ENCODE data around the gene ZNF80.
"Not testable (repeated sequence)": the region's sequence is repeated elsewhere in the genome, so short reads cannot be mapped to it uniquely, and the experiment has no call there.

The ZNF80 gene

DNA sequence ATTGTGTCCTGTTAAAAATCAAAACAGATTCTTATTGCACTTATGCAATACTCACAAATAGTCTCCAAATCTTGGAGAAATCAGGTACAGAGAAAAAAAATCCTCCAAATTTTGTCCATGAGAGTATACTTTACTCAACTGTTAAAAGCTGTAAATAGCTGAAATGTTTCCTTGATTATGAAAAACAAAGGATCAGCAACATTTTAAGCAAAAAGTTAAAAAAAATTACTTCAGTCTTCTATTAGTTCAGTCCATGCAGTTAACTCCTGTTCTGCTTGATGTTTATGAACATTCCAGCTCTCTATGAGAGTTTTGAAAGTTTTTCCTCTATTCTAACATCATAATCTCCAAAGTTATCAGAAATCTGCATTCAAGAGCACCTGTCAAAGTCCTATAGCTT is 22.8 kb upstream of the ZNF80 start:
- H3K4me3 ChIP-seq (ENCODE audit: low read depth, low read length): no peak overlapping the region
- TF ChIP-seq, protein P1, sequence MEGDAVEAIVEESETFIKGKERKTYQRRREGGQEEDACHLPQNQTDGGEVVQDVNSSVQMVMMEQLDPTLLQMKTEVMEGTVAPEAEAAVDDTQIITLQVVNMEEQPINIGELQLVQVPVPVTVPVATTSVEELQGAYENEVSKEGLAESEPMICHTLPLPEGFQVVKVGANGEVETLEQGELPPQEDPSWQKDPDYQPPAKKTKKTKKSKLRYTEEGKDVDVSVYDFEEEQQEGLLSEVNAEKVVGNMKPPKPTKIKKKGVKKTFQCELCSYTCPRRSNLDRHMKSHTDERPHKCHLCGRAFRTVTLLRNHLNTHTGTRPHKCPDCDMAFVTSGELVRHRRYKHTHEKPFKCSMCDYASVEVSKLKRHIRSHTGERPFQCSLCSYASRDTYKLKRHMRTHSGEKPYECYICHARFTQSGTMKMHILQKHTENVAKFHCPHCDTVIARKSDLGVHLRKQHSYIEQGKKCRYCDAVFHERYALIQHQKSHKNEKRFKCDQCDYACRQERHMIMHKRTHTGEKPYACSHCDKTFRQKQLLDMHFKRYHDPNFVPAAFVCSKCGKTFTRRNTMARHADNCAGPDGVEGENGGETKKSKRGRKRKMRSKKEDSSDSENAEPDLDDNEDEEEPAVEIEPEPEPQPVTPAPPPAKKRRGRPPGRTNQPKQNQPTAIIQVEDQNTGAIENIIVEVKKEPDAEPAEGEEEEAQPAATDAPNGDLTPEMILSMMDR (IDR thresholded peaks at IDR 0.05; ENCODE audit: borderline replicate concordance, insufficient read depth, low read depth, low read length): no peak

DNA sequence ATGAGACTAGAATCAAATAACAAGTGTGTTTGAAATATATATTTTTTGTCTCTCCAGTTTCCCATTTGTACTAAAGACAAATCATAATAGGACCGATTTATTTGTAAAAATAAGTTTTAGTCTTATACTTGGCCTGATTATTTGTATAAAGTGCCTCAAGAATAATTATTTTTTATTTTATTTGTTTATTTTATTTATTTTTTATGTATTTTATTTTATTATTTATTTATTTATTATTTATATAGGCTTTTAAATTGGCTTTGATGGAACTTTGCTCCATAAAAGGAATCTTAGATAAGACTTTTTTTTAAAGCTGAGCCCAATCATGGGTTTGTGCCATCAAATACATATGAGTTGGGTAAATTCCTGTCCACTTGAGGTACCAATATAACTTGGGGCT is 22.2 kb upstream of the ZNF80 start:
- TF ChIP-seq, protein P1 (IDR thresholded peaks at IDR 0.05; ENCODE audit: borderline replicate concordance, insufficient read depth, low read depth, low read length): no peak
- H3K4me3 ChIP-seq (ENCODE audit: low read depth, low read length): no peak overlapping the region

DNA sequence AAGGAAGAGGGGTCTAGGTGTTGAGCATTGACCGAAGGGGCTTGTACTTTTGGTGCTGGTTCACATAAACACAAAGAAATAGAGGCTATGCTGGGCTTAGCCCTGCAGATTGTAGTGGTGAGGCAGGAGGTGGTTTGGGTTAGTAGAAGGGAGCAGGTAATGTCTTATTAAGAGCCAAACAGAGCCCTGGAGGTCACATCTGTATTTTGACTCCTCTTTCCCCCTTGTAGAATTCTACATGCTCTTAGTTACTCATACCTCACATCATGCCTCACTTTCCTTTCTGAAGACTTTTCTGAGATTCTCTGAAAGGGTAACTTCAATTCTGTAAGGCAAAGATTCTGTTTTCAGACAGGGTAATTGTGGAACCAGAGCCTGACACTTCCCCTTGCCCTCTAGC is 16.1 kb upstream of the ZNF80 start:
- TF ChIP-seq, protein P1 (IDR thresholded peaks at IDR 0.05; ENCODE audit: borderline replicate concordance, insufficient read depth, low read depth, low read length): no peak

DNA sequence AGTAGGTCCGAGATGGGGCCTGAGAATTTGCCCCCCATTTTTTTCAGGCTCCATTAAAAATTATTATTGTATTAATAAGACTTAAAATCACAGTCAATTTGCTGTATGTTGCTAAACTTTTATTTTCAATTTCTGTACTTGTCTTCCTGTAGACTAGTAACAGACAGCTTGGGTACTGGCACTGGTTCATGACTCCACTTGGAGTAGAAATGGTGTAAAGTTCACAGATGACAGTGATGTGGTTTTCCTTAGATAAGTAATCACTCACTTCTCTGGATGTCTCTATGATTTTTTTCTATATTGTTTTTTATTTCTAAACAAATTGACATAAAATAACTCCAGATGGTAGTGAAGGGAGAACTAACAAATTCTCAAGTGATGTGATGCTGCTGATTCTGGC is 15.6 kb upstream of the ZNF80 start:
- TF ChIP-seq, protein P1 (IDR thresholded peaks at IDR 0.05; ENCODE audit: borderline replicate concordance, insufficient read depth, low read depth, low read length): no peak
- H3K4me3 ChIP-seq (ENCODE audit: low read depth, low read length): no peak overlapping the region

More for the DNA sequence above, 16.1 kb upstream of the ZNF80 start:
- no peak overlapping the region for H3K4me3 ChIP-seq (ENCODE audit: low read depth, low read length)

DNA sequence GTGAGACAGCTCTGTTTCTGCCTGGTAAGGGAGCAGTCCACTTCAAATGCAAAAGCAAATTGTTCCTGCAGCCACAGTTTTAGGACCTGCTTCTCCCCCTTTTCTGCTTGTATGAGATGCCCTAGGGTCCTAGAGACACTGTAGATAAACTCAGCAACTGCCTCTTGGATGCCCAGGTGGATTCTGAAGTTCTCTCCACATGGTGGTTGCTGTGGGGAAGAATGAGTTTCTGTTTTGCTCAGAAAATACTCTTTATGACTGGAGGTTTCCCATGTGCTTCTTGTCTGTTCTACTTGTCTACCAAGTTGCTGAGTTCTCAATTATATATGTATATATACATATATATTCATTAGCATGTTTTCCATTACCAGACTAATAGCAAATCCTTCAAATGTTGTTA is 5.6 kb upstream of the ZNF80 start:
- TF ChIP-seq, protein P1 (IDR thresholded peaks at IDR 0.05; ENCODE audit: borderline replicate concordance, insufficient read depth, low read depth, low read length): no peak
- no peak overlapping the region for H3K4me3 ChIP-seq (ENCODE audit: low read depth, low read length)

DNA sequence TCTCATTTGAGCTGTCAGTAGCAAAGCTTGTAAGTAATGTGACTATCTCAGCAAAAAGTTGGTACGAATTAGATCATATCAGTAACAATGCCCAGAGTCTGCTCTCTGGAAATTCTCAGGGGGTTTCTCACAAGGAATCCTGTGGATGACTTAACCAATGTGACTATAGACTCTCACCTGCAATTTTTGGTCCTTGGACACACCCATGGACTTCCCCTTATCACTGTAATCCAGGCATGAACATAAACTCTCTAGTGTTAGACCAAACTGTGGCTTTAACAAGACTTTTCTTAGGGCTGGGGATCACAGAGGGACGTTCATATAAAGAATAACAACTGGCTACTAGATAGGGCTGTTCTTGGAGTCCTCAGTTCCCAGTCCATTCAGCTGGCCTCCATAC is 3.9 kb upstream of the ZNF80 start:
- TF ChIP-seq, protein P1 (IDR thresholded peaks at IDR 0.05; ENCODE audit: borderline replicate concordance, insufficient read depth, low read depth, low read length): no peak
- H3K4me3 ChIP-seq (ENCODE audit: low read depth, low read length): no peak overlapping the region

DNA sequence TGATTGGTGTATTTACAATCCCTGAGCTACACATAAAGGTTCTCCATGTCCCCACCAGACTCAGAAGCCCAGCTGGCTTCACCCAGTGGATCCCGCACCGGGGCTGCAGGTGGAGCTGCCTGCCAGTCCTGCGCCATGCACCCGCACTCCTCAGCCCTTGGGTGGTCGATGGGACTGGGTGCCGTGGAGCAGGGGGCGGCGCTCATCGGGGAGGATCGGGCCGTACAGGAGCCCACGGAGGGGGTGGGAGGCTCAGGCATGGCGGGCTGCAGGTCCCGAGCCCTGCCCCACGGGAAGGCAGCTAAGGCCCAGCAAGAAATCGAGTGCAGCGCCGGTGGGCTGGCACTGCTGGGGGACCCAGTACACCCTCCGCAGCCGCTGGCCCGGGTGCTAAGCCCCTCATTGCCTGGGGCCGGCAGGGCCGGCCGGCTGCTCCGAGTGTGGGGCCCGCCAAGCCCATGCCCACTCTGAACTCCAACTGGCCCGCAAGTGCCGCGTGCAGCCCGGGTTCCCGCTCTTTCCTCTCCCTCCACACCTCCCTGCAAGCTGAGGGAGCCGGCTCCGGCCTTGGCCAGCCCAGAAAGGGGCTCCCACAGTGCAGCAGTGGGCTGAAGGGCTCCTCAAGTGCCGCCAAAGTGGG is 888 bp upstream of the ZNF80 start:
- not testable (repeated sequence) for H3K4me3 ChIP-seq (ENCODE audit: low read depth, low read length)

DNA sequence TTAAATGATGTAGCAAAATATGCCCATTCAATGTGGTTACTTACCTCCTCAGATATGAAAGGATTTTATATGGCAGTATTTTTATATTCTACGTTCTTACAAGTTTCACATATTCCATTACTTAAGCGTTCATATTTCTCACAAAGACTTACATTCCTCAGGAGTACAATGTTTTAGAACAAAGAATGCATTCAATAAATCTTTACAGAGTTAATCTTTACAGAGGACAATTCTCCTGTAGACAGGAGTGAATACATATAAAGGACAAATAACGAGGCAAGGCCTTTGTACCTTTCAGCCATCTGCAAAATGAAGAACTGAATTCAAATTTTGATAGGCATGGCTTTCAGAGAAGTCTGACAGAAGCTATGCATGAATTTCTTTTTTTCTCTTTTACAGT is 1.9 kb downstream of the ZNF80 start:
- TF ChIP-seq, protein P1 (IDR thresholded peaks at IDR 0.05; ENCODE audit: borderline replicate concordance, insufficient read depth, low read depth, low read length): no peak

More for the DNA sequence above, 1.9 kb downstream of the ZNF80 start:
- no peak overlapping the region for H3K4me3 ChIP-seq (ENCODE audit: low read depth, low read length)

Data from GM12875 (cell line).